ENCODE data around the gene RYR2. TPM values are rescaled to one million over a fixed set of nuclear protein-coding genes. Genes with fewer than 3 reads are reported as not detected.

The RYR2 gene
- total and polyA plus RNA-seq, 3 donors from 2014 or later = 5.4 to 9.5 (median 9.1) TPM

DNA sequence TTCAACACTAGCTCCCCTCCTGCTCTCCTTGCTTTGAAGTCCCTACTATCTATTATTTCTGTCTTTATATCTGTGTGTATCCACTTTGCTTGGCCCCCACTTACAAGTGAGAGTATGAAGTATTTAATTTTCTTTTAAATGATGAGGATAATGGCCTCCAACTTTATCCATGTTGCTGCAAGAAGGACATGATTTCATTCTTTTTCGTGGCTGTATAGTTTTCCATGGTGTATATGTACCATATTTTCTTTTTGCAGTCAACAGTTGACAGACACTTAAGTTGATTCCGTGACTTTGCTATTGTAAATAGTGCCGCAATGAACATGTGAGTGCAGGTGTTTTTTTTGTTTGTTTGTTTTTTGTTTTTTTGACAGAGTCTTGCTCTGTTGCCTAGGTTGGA, 483.1 kb downstream of the RYR2 start:
- 92 to 94% methylated on average over 3 of the region's 3 CpGs for WGBS, 2 donors
- DNase-seq = no peak
- intact Hi-C loops (cut with DNase I; ENCODE audit: low total_unique reads) = no loop called here
- H3K36me3 ChIP-seq (ENCODE audit: low read depth, missing control alignments) = no peaks in the 10 kb centered on the region
- H3K4me3 ChIP-seq = no peak overlapping the region
- TF ChIP-seq, protein P1, sequence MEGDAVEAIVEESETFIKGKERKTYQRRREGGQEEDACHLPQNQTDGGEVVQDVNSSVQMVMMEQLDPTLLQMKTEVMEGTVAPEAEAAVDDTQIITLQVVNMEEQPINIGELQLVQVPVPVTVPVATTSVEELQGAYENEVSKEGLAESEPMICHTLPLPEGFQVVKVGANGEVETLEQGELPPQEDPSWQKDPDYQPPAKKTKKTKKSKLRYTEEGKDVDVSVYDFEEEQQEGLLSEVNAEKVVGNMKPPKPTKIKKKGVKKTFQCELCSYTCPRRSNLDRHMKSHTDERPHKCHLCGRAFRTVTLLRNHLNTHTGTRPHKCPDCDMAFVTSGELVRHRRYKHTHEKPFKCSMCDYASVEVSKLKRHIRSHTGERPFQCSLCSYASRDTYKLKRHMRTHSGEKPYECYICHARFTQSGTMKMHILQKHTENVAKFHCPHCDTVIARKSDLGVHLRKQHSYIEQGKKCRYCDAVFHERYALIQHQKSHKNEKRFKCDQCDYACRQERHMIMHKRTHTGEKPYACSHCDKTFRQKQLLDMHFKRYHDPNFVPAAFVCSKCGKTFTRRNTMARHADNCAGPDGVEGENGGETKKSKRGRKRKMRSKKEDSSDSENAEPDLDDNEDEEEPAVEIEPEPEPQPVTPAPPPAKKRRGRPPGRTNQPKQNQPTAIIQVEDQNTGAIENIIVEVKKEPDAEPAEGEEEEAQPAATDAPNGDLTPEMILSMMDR (IDR thresholded peaks at IDR 0.05) = no peak
- TF ChIP-seq POLR2A (IDR thresholded peaks at IDR 0.05) = no peak
- no peaks in the 10 kb centered on the region for H3K4me1 ChIP-seq
- H3K9me3 ChIP-seq = no peaks in the 10 kb centered on the region
- H3K27me3 ChIP-seq = no peaks in the 10 kb centered on the region
- H3K27ac ChIP-seq = no peak overlapping the region

DNA sequence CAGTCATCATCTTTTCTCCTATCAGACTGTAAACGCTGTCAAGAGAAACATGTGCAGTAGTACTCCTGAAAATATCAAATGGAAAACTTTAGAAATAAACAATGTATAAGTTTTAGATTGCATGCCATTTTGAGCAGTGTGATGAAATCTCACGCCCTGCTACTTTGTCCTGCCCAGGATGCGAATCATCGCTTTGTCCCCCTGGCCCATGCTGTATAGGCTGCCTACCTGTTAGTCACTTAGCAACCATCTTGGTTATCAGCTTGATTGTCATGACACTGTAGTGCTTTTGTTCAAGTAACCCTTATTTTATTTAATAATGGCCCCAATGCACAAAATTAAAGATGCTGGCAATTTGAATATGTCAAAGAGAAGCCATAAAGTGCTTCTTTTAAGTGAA, 485.8 kb downstream of the RYR2 start:
- intact Hi-C loops (cut with DNase I; ENCODE audit: low total_unique reads) = no loop called here
- Histone ChIP-seq H3K4me1 (no peaks in the 10 kb centered on the region), H3K27me3 (no peaks in the 10 kb centered on the region), H3K36me3 (ENCODE audit: low read depth, missing control alignments) (no peaks in the 10 kb centered on the region), H3K27ac (no peak overlapping the region), H3K4me3 (no peak overlapping the region), H3K9me3 (no peaks in the 10 kb centered on the region)
- 71 to 90% methylated on average over 4 of the region's 4 CpGs for WGBS, 2 donors
- no peak for TF ChIP-seq POLR2A (IDR thresholded peaks at IDR 0.05)
- TF ChIP-seq, protein P1 (IDR thresholded peaks at IDR 0.05) = no peak
- no peak for DNase-seq

DNA sequence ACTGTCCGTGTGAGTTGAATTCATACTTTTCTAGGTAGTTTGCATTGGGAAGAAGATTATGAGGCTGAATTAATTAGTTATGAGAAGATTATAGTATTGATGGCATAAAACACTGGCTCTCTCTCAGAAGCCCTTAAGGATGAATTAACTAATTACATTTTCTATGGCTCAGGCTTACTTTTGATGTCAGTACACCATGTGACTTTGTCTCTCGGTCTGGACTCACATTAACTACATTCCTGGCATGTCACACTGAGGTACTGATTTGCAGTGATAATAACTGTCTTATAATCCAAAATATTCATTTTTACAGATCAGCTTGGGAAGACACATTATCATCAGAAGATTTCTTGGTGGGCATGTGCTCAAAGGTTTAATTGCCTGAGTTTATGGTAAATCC, 486.6 kb downstream of the RYR2 start:
- intact Hi-C loops (cut with DNase I; ENCODE audit: low total_unique reads) = no loop called here
- no peak for DNase-seq
- WGBS, 2 donors = 60 to 67% methylated on average over 2 of the region's 2 CpGs
- no peak for TF ChIP-seq POLR2A (IDR thresholded peaks at IDR 0.05)
- TF ChIP-seq, protein P1 (IDR thresholded peaks at IDR 0.05) = no peak
- Histone ChIP-seq H3K27me3 (no peaks in the 10 kb centered on the region), H3K27ac (no peak overlapping the region), H3K36me3 (ENCODE audit: low read depth, missing control alignments) (no peaks in the 10 kb centered on the region), H3K4me1 (no peaks in the 10 kb centered on the region), H3K4me3 (no peak overlapping the region), H3K9me3 (no peaks in the 10 kb centered on the region)

DNA sequence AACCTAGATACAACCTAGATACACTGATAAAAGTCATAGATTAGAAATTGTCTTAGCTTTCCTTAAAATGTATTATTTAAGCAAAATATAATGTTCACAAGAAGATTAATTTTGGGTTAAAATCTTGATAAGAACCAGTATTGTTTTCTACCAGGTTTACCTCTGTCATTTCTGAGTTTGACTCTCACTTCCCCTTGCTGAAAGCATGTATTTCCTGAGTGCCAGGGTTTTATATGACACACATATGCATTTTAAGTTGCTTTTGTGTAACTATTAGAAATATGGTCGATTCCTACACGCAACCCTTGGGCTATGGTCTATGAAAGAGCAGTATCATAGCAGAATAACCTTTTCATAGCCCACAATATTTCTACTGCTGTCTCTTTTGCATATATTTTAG, 497.1 kb downstream of the RYR2 start:
- intact Hi-C loops (cut with DNase I; ENCODE audit: low total_unique reads) = no loop called here
- H3K9me3 ChIP-seq = no peaks in the 10 kb centered on the region
- no peaks in the 10 kb centered on the region for H3K36me3 ChIP-seq (ENCODE audit: low read depth, missing control alignments)
- no peak overlapping the region for H3K27ac ChIP-seq
- no peak for DNase-seq
- WGBS, 2 donors = 91 to 96% methylated on average over 2 of the region's 2 CpGs
- no peak overlapping the region for H3K4me3 ChIP-seq
- H3K27me3 ChIP-seq = no peaks in the 10 kb centered on the region
- H3K4me1 ChIP-seq = no peaks in the 10 kb centered on the region
- TF ChIP-seq POLR2A (IDR thresholded peaks at IDR 0.05) = no peak
- TF ChIP-seq, protein P1 (IDR thresholded peaks at IDR 0.05) = no peak

DNA sequence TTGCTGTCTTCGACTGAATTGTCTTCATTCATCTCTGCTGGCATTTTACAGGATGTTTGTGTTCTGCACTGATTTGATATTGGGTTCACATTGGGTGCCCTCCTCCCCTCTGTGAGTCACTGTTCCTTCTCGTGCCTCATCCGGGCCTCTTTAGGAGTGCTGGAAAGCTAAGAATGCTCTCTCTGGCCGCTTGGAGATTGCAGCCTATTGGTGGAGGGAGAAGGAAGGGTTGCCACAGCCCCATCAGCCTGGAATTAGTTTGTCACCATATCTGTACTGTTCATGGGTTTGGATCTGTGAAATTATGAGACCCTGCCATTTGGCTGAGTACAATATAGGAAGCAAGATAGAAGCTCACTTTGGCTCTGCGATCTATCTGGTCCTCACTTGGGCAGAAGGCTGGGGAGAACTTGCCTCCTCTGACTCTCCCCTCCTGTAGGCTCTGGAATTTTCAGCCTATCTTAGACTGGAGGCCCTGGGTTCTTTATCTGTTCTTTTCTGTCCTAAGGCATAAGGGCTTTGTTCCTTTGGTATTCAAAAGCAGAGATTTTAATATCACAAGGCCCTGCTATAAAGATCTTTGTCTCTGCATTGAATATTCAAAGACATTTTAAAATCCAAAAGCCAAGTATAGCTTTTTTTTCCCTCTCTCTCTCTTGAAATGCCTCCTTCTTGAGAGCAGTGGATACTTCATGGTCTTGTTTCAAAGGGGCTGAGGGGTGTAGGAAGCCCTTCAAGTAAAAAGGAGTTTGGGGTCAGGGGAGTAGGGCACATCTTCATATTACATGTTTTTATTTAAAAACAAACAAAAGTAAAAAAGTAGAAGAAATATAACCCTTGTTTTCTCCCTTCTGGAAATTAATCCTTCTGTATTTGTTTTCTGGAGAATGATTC, 500.8 kb downstream of the RYR2 start:
- Histone ChIP-seq H3K36me3 (ENCODE audit: low read depth, missing control alignments) (no peaks in the 10 kb centered on the region), H3K4me3 (no peak overlapping the region), H3K27ac (no peak overlapping the region), H3K4me1 (no peaks in the 10 kb centered on the region), H3K9me3 (no peaks in the 10 kb centered on the region), H3K27me3 (no peaks in the 10 kb centered on the region)
- WGBS, 2 donors = 64 to 73% methylated on average over 5 of the region's 5 CpGs
- no peak for DNase-seq
- intact Hi-C loops (cut with DNase I; ENCODE audit: low total_unique reads) = no loop called here
- TF ChIP-seq, protein P1 (IDR thresholded peaks at IDR 0.05) = no peak
- no peak for TF ChIP-seq POLR2A (IDR thresholded peaks at IDR 0.05)
